HFFc6 (cell line): ENCODE measurements around the gene DLG1. TPM values are rescaled to one million over a fixed set of nuclear protein-coding genes. Genes with fewer than 3 reads are reported as not detected.

Experiments
- DNase-seq: peaks from one replicate; pipeline ENCODE4 v3.0.0-alpha.2; 2018
- H3K27ac Mint-ChIP-seq: 2 replicates; pipeline ENCODE4 v1.8.0; 2020; ENCODE audit warnings: mild to moderate bottlenecking, mixed read lengths
- H3K27me3 Mint-ChIP-seq: 2 replicates; pipeline ENCODE4 v1.8.0; 2021; ENCODE audit warnings: mild to moderate bottlenecking, moderate library complexity, mixed read lengths; ENCODE audit not compliant: insufficient read depth
- H3K36me3 Mint-ChIP-seq: 2 replicates; pipeline ENCODE4 v1.8.0; 2021; ENCODE audit warnings: low read depth, mixed read lengths
- H3K4me1 Mint-ChIP-seq: 2 replicates; pipeline ENCODE4 v1.8.0; 2020; ENCODE audit warnings: low read depth, mixed read lengths
- H3K4me3 Mint-ChIP-seq: 2 replicates; pipeline ENCODE4 v1.8.0; 2020; ENCODE audit warnings: mild to moderate bottlenecking, moderate library complexity, mixed read lengths
- H3K9me3 Mint-ChIP-seq: 2 replicates; pipeline ENCODE4 v1.8.0; 2020; ENCODE audit warnings: mild to moderate bottlenecking, mixed read lengths
- total RNA-seq, 6 experiments: library from RNA; stranded (reverse); fragmentation: NEBNext Ultra II Directional; extraction: Animal tissue kit (Norgen Biotek cat#: 25700); gene quantifications; 2 replicates in 1 of 6; 3 replicates in 5 of 6; pipeline ENCODE4 v1.2.3, GENCODE V29; 2021
- TF ChIP-seq, protein P1 (sequence below): fragments of 200-600 bp; sonication (generic); IDR thresholded peaks from 2 replicates; pipeline ENCODE4 v1.5.0; 2021; ENCODE audit warnings: antibody characterized with exemption, mild to moderate bottlenecking

The DLG1 gene
- total RNA-seq, 6 experiments from 2014 or later = 64.8 to 82.5 (median 74.7) TPM

DNA sequence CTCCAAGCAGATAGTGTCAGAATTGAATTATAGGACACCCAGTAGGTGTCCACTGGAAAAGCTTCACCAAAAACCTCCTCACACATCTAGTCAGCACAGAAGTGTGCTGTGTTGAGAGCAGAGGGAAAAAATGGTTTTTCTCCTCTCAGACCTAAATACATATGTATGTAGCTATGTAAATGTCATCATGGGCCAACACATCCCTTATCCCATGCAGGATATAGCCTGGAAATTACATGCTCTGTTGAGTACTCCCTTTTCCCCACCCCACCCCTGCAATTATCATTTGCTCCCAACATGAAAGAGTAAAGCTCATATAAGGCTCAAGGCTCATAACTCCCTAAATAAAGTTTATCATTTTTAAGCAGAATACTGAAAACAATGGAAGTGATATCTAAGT, 35.7 kb downstream of the DLG1 start:
- no peak for DNase-seq
- TF ChIP-seq, protein P1, sequence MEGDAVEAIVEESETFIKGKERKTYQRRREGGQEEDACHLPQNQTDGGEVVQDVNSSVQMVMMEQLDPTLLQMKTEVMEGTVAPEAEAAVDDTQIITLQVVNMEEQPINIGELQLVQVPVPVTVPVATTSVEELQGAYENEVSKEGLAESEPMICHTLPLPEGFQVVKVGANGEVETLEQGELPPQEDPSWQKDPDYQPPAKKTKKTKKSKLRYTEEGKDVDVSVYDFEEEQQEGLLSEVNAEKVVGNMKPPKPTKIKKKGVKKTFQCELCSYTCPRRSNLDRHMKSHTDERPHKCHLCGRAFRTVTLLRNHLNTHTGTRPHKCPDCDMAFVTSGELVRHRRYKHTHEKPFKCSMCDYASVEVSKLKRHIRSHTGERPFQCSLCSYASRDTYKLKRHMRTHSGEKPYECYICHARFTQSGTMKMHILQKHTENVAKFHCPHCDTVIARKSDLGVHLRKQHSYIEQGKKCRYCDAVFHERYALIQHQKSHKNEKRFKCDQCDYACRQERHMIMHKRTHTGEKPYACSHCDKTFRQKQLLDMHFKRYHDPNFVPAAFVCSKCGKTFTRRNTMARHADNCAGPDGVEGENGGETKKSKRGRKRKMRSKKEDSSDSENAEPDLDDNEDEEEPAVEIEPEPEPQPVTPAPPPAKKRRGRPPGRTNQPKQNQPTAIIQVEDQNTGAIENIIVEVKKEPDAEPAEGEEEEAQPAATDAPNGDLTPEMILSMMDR = no peak
- Mint-ChIP-seq H3K4me3 (no peak overlapping the region), H3K4me1 (peaks cover 27% of the 10 kb centered on the region), H3K27me3 (no peaks in the 10 kb centered on the region), H3K27ac (no peak overlapping the region), H3K9me3 (no peaks in the 10 kb centered on the region), H3K36me3 (peaks cover 10% of the 10 kb centered on the region)

DNA sequence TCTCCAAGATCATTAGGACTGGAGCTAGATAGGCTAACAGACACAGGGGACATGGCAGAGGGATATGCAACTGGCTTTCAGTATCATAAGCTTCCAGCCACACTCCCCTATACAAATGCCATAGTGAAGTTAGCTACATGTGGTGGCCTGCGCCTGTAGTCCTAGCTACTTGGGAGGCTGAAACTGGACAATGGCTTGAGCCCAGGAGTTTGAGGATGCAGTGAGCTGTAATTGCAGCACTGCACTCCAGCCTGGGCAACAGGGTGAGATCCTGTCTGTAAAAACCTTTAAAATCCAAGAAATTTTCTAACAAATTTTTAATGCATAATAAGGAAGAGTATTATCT, 37.3 kb downstream of the DLG1 start:
- H3K4me3 Mint-ChIP-seq = no peak overlapping the region
- DNase-seq = no peak
- H3K4me1 Mint-ChIP-seq = peaks cover 43% of the 10 kb centered on the region
- no peaks in the 10 kb centered on the region for H3K27me3 Mint-ChIP-seq
- no peak overlapping the region; the same call in 1 of the 2 replicates for H3K27ac Mint-ChIP-seq
- TF ChIP-seq, protein P1 = no peak
- H3K36me3 Mint-ChIP-seq = peaks cover 8% of the 10 kb centered on the region
- H3K9me3 Mint-ChIP-seq = no peaks in the 10 kb centered on the region

DNA sequence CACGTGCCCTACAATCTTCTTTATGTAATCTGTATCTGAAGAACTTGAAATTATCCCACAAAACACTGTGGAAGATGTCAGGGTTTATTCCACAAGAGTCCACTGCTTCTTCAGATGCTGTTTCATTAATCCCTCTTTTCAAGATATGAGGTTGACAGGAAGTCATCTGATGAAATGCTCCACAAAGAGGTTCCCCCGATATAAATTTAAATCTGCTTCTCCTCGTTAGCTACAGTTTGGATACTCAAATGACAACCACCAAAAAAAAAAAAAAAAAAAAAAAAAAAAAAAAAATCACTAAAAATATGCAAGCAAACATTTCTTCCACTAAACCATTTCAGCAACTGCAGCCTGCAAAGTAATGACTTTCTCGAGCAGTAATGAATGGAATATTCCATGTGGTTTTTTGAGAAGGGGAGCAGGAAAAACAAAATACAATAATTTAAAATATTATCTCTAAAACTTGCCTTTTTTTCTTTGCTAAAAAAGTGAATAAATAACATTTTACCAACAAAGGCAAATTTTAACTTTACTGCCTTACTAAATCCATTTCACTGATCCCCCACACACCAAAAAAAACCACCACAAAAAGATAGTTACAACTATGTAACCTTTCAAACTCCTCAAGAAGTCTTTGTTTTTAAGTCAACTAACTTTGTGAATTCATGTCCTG, 37.8 kb downstream of the DLG1 start:
- no peak overlapping the region; the same call in 1 of the 2 replicates for H3K27ac Mint-ChIP-seq
- no peak for DNase-seq
- H3K4me1 Mint-ChIP-seq = peaks cover 44% of the 10 kb centered on the region
- H3K9me3 Mint-ChIP-seq = no peaks in the 10 kb centered on the region
- no peak overlapping the region for H3K4me3 Mint-ChIP-seq
- peaks cover 5% of the 10 kb centered on the region for H3K36me3 Mint-ChIP-seq
- no peaks in the 10 kb centered on the region for H3K27me3 Mint-ChIP-seq
- TF ChIP-seq, protein P1 = no peak

DNA sequence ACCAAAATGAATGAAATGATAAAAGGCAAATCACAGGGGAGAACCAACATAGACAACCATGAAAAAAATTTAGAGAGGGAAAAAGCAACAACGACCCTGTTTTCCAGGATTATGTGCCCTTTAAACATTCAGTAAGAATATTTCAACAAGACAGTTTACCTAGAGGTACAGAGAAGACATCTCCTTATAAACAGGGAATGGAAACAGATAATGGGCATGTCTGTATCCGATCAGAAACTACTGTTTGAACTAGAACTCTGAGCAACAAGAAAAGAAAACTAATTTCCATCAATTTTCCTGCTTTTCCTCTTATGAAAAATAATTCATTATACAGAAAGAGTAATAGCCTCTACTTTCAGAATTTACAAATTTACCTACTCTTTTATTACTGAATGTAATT, 39.3 kb downstream of the DLG1 start:
- DNase-seq = no peak
- TF ChIP-seq, protein P1 = no peak
- Mint-ChIP-seq H3K4me1 (peaks cover 49% of the 10 kb centered on the region), H3K4me3 (no peak overlapping the region), H3K9me3 (no peaks in the 10 kb centered on the region), H3K27me3 (no peaks in the 10 kb centered on the region), H3K27ac (no peak overlapping the region; the same call in 1 of the 2 replicates), H3K36me3 (peaks cover 5% of the 10 kb centered on the region)

DNA sequence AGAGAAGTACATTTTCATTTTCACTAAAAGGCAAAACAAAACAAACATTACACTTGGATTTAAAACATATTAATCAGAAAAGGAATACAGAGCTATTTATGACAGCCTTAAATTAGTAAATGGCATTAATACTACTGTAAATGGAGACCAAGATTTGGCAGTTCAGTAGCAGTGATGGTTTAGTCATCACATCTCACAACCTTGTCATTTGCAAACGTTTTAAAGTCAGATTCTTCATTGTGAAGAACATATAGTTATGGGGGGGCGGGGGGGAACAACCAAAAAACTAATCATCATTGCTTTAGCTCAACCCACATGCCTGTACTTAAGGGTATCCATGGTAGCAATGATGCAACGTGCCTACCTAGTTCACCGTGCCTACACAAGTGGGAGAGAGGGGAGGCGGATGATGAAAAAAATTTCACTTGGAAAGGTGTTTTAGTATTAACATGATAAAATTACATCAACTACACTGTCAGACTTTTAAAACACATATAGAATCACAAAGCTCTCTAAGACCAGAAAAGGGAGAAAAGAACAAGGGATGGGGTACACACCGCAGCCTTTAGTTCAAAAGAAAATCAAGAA, 40.1 kb downstream of the DLG1 start:
- Mint-ChIP-seq H3K27ac (no peak overlapping the region; the same call in 1 of the 2 replicates), H3K36me3 (peaks cover 5% of the 10 kb centered on the region), H3K4me1 (peaks cover 55% of the 10 kb centered on the region), H3K9me3 (no peaks in the 10 kb centered on the region), H3K4me3 (no peak overlapping the region), H3K27me3 (no peaks in the 10 kb centered on the region)
- DNase-seq = no peak
- TF ChIP-seq, protein P1 = no peak
